HFFc6 (cell line): ENCODE data around the gene DCAF5. TPM values are rescaled to one million over a fixed set of nuclear protein-coding genes. Genes with fewer than 3 reads are reported as not detected.

Experiments
- DNase-seq: peaks from one replicate; pipeline ENCODE4 v3.0.0-alpha.2; 2018
- H3K27ac Mint-ChIP-seq: 2 replicates; pipeline ENCODE4 v1.8.0; 2020; ENCODE audit warnings: mild to moderate bottlenecking, mixed read lengths
- H3K27me3 Mint-ChIP-seq: 2 replicates; pipeline ENCODE4 v1.8.0; 2021; ENCODE audit warnings: mild to moderate bottlenecking, moderate library complexity, mixed read lengths; ENCODE audit not compliant: insufficient read depth
- H3K36me3 Mint-ChIP-seq: 2 replicates; pipeline ENCODE4 v1.8.0; 2021; ENCODE audit warnings: low read depth, mixed read lengths
- H3K4me1 Mint-ChIP-seq: 2 replicates; pipeline ENCODE4 v1.8.0; 2020; ENCODE audit warnings: low read depth, mixed read lengths
- H3K4me3 Mint-ChIP-seq: 2 replicates; pipeline ENCODE4 v1.8.0; 2020; ENCODE audit warnings: mild to moderate bottlenecking, moderate library complexity, mixed read lengths
- H3K9me3 Mint-ChIP-seq: 2 replicates; pipeline ENCODE4 v1.8.0; 2020; ENCODE audit warnings: mild to moderate bottlenecking, mixed read lengths
- total RNA-seq, 6 experiments: library from RNA; stranded (reverse); fragmentation: NEBNext Ultra II Directional; extraction: Animal tissue kit (Norgen Biotek cat#: 25700); gene quantifications; 2 replicates in 1 of 6; 3 replicates in 5 of 6; pipeline ENCODE4 v1.2.3, GENCODE V29; 2021
- TF ChIP-seq, protein P1 (sequence below): fragments of 200-600 bp; sonication (generic); IDR thresholded peaks from 2 replicates; pipeline ENCODE4 v1.5.0; 2021; ENCODE audit warnings: antibody characterized with exemption, mild to moderate bottlenecking

DCAF5 gene
- total RNA-seq, 6 experiments from 2014 or later: 23.4 to 34.7 (median 27.0) TPM

GRCh38 chr14:69105326-69105725 lies 47.6 kb downstream of the DCAF5 start:
- TF ChIP-seq, protein P1, sequence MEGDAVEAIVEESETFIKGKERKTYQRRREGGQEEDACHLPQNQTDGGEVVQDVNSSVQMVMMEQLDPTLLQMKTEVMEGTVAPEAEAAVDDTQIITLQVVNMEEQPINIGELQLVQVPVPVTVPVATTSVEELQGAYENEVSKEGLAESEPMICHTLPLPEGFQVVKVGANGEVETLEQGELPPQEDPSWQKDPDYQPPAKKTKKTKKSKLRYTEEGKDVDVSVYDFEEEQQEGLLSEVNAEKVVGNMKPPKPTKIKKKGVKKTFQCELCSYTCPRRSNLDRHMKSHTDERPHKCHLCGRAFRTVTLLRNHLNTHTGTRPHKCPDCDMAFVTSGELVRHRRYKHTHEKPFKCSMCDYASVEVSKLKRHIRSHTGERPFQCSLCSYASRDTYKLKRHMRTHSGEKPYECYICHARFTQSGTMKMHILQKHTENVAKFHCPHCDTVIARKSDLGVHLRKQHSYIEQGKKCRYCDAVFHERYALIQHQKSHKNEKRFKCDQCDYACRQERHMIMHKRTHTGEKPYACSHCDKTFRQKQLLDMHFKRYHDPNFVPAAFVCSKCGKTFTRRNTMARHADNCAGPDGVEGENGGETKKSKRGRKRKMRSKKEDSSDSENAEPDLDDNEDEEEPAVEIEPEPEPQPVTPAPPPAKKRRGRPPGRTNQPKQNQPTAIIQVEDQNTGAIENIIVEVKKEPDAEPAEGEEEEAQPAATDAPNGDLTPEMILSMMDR: no peak
- Mint-ChIP-seq H3K36me3 (no peaks in the 10 kb centered on the region), H3K9me3 (no peaks in the 10 kb centered on the region), H3K27me3 (no peaks in the 10 kb centered on the region; the same call in none of the 2 replicates), H3K27ac (peak overlapping the region; percentile 40; the same call in 1 of the 2 replicates), H3K4me1 (peaks cover 32% of the 10 kb centered on the region), H3K4me3 (no peak overlapping the region)
- peak; percentile 64 for DNase-seq

DNA sequence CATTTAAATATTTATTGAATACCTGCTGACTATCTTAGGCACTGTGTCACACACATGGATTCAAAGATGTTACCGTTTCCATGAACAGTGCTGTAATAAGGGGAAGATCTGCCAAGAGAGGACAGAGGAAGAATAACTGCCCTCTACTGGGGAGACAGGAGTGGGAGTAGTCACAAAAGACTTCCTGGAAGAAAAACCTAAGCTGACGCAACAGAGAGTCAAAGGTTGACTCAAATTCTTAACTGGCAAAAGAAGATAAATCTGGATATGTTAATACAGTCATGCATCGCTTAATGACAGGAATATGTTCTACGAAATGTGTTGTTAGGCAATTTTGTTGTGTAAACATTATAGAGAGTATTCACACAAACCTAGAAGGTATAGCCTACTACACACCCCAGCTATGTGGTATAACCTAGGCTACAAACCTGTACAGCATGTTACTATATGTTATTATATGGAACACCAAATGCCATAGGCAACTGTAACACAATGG lies 51.5 kb downstream of the DCAF5 start:
- Mint-ChIP-seq H3K9me3 (no peaks in the 10 kb centered on the region), H3K27me3 (no peaks in the 10 kb centered on the region; the same call in 1 of the 2 replicates), H3K27ac (peak overlapping the region; percentile 73), H3K4me3 (no peak overlapping the region), H3K4me1 (peaks cover 43% of the 10 kb centered on the region), H3K36me3 (no peaks in the 10 kb centered on the region)
- peak; percentile 88 for DNase-seq
- TF ChIP-seq, protein P1: peak; percentile 86

DNA sequence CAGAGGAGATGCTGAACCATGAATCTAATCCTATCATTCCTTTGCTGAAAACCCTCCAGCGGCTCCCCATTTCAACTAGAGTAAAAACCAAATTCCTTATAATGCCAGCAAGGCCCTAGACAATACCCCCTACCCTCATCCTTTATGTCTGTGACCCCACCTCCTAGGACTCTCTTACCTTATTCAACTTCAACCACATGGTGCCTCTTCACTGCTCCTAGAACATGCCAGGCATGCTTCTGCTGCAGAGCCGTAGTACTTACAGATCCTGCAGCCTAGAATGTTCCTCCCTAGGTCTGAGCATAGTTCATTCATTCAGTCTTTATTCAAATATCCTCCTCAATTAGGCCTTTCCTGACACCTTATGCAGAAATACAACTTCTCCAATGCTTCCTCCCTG lies 54.9 kb downstream of the DCAF5 start:
- H3K4me1 Mint-ChIP-seq: peaks cover 61% of the 10 kb centered on the region
- H3K27me3 Mint-ChIP-seq: peaks cover 1% of the 10 kb centered on the region
- no peak overlapping the region for H3K27ac Mint-ChIP-seq
- no peak overlapping the region for H3K4me3 Mint-ChIP-seq
- no peaks in the 10 kb centered on the region for H3K9me3 Mint-ChIP-seq
- TF ChIP-seq, protein P1: no peak
- no peak for DNase-seq
- no peaks in the 10 kb centered on the region for H3K36me3 Mint-ChIP-seq

- no peak overlapping the region for H3K4me3 Mint-ChIP-seq
- peak overlapping the region; percentile 49 for H3K27ac Mint-ChIP-seq
- no peaks in the 10 kb centered on the region for H3K36me3 Mint-ChIP-seq
- no peaks in the 10 kb centered on the region for H3K9me3 Mint-ChIP-seq
- DNase-seq: no peak
- TF ChIP-seq, protein P1: no peak
- peaks cover 65% of the 10 kb centered on the region for H3K4me1 Mint-ChIP-seq
- H3K27me3 Mint-ChIP-seq: peaks cover 1% of the 10 kb centered on the region
Observed at GRCh38 chr14:69096781-69097475, 56.0 kb downstream of the DCAF5 start.

DNA sequence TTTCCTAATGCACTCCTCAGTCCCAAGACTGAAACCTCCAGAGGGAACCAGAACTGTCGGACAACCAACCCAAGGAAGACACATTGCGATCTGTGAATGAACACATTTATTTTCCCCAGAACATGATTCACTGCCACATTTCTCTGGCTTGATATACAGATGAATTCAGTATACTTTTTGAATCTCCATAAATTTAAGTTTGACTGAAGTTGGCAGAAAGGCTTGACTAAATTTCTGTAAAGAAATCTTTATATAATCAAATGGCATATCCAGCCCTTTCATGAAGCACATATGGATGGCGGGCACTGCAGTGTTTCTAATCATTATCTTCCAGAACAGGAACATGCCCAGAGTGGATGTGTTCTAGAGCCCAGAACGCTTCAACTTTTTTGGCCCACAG lies 56.7 kb downstream of the DCAF5 start:
- DNase-seq: no peak
- TF ChIP-seq, protein P1: no peak
- Mint-ChIP-seq H3K36me3 (peaks cover 4% of the 10 kb centered on the region), H3K4me1 (peaks cover 63% of the 10 kb centered on the region), H3K9me3 (no peaks in the 10 kb centered on the region), H3K27me3 (peaks cover 1% of the 10 kb centered on the region), H3K4me3 (no peak overlapping the region), H3K27ac (0 out of 2 replicates have a peak overlapping the region, but pooled peaks have one; percentile 62)
